ENCODE measurements around the gene PAPSS2.

DNA sequence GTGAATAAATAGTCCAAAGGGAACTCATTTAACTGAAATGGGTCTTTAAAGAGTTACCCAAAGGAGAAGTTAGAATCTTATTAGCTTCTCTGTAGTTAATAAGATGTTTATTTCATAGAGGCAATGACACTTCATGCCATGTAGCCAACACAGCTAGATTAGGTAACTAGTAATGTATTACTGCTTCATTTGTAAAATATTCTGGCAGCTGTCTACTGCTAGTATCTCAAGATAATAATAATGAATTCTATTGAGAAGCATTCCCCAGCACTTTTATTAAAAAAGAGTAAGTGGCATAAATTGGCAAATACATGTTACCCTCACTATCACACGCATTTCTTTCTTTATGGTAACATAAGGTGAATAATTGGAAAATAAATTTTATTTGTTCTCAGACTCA, 10.1 kb downstream of the PAPSS2 start:
- no peak for TF ChIP-seq EZH2phosphoT487 (IDR thresholded peaks at IDR 0.05; ENCODE audit: borderline replicate concordance, low read depth, low read length)
- TF ChIP-seq, protein P1, sequence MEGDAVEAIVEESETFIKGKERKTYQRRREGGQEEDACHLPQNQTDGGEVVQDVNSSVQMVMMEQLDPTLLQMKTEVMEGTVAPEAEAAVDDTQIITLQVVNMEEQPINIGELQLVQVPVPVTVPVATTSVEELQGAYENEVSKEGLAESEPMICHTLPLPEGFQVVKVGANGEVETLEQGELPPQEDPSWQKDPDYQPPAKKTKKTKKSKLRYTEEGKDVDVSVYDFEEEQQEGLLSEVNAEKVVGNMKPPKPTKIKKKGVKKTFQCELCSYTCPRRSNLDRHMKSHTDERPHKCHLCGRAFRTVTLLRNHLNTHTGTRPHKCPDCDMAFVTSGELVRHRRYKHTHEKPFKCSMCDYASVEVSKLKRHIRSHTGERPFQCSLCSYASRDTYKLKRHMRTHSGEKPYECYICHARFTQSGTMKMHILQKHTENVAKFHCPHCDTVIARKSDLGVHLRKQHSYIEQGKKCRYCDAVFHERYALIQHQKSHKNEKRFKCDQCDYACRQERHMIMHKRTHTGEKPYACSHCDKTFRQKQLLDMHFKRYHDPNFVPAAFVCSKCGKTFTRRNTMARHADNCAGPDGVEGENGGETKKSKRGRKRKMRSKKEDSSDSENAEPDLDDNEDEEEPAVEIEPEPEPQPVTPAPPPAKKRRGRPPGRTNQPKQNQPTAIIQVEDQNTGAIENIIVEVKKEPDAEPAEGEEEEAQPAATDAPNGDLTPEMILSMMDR (conservative IDR thresholded peaks at IDR 0.05; ENCODE audit: low read length), result no peak
